ENCODE data around the gene BID.

DNA sequence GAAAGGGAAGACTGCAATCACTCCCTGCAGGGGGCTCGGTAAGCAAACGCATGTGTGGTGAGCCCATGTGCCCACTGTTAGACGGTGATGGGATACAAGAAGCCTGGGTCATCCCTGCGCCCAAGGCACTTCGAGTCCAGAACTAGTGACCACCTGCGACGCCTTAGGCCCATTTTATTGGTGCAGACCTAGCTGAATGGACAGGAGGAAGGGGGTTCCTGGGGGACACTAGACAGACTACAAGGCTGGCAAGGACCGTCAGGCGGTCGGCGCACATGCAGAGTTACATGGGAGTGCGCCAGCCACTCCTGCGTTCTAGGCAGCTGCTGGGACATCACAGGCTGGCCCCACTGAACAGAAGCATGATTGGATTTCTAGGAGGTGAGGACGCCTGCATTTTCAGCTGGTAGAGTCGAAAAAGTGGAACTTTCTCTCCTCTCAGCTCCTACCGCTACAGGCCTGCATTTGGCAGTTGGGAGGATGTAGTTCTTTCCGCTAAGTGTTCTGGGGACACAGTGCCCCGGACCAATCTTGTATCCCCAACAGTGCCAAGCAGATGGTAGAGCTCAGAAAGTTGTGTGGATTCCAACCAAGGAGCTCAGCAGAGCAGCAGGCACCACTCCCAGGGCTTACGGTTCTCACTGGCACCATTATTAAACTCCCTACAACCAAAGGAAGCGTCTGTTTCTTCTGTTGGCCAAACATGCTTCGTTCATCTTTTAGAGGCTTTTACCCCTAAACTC lies 35.7 kb downstream of the BID start:
- TF ChIP-seq POLR2AphosphoS5 (IDR thresholded peaks at IDR 0.05) = no peak
- TF ChIP-seq, protein P1, sequence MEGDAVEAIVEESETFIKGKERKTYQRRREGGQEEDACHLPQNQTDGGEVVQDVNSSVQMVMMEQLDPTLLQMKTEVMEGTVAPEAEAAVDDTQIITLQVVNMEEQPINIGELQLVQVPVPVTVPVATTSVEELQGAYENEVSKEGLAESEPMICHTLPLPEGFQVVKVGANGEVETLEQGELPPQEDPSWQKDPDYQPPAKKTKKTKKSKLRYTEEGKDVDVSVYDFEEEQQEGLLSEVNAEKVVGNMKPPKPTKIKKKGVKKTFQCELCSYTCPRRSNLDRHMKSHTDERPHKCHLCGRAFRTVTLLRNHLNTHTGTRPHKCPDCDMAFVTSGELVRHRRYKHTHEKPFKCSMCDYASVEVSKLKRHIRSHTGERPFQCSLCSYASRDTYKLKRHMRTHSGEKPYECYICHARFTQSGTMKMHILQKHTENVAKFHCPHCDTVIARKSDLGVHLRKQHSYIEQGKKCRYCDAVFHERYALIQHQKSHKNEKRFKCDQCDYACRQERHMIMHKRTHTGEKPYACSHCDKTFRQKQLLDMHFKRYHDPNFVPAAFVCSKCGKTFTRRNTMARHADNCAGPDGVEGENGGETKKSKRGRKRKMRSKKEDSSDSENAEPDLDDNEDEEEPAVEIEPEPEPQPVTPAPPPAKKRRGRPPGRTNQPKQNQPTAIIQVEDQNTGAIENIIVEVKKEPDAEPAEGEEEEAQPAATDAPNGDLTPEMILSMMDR (IDR thresholded peaks at IDR 0.05) = no peak

Data from suprapubic skin (tissue), 3 donors.